Heart left ventricle (tissue), 13 donors: ENCODE results near the gene CNOT1.

Experiments
- CTCF ChIP-seq, 12 donors: fragments of 200-600 bp; sonication (generic) in 4 of 12; IDR thresholded peaks; one replicate each; pipeline versions ENCODE4 v1.5.0 to v1.8.0; 2018 to 2022; ENCODE audit warnings: antibody characterized with exemption in 12 of 12, mild to moderate bottlenecking in 5 of 12
- POLR2A ChIP-seq, 2 donors: fragments of 450-650 bp; IDR thresholded peaks; one replicate each; pipeline ENCODE4 v1.6.1; 2017; ENCODE audit warnings: antibody characterized with exemption in 2 of 2, mild to moderate bottlenecking in 2 of 2, moderate library complexity in 2 of 2
- donor health status: ischemic (EF 13 %, LVEDD 7.1; RV severe dilation, severe dysfunction).
- donor health status: DM: no; HTN: yes; CAD: no.
- donor health status: DM: no; HTN: no; CAD: no.
- donor health status: ischemic (EF 25% LVEDD 6.9; RV normal size, moderate dysfunction).
- donor health status: ischemic (EF 25% LVEDD 5.7; RV mildly dilated, moderate dysfunction).
- donor health status: ischemic (EF 35%, LVEDD 5.7; RV mildly dilated, moderate dysfunction).
- donor health status: nonischemic (EF 11% LVEDD 7.7; RV severe dilation, severe dysfunction).
- donor health status: DM: yes; HTN: yes; CAD: no.
- donor health status: PGD.
- donor health status: ischemic (EF 29% LVEDD 5.4; RV normal size, mild dysfunction).
- donor health status: nonischemic (EF 23%, LVEDD 6.1; RV moderate dilation, normal function).

- TF ChIP-seq CTCF (IDR thresholded peaks at IDR 0.05) (no peak), POLR2A (IDR thresholded peaks at IDR 0.05) (no peak)
Observed at GRCh38 chr16:58537124-58537906, 92.3 kb downstream of the CNOT1 start.
